Prostate gland (tissue), 2 donors: ENCODE results near the gene SPRED2. TPM values are rescaled to one million over a fixed set of nuclear protein-coding genes. Genes with fewer than 3 reads are reported as not detected.

Experiments
- DNase-seq: peaks from one replicate; pipeline ENCODE4 v3.0.0-alpha.2; 2019; ENCODE audit warnings: low spot score
- H3K27ac ChIP-seq, 2 donors: fragments of 200-600 bp; sonication (generic); 2 replicates each; pipeline ENCODE4 v1.5.1; 2017 to 2019
- H3K27me3 ChIP-seq: fragments of 200-600 bp; sonication (generic); replicated peaks from 2 replicates; pipeline ENCODE4 v1.5.1; 2019; ENCODE audit not compliant: insufficient read depth
- H3K36me3 ChIP-seq, 2 donors: fragments of 200-600 bp; sonication (generic); 1 replicate in 1 of 2; 2 replicates in 1 of 2; pipeline versions ENCODE4 v1.5.1 to v1.8.1; 2017 to 2019
- H3K4me1 ChIP-seq: fragments of 200-600 bp; sonication (generic); replicated peaks from 2 replicates; pipeline ENCODE4 v1.5.1; 2019
- H3K4me3 ChIP-seq, 2 donors: fragments of 200-600 bp; sonication (generic); 2 replicates each; pipeline ENCODE4 v1.5.1; 2017 to 2019
- H3K9me3 ChIP-seq: fragments of 200-600 bp; sonication (generic); 2 replicates; pipeline ENCODE4 v1.5.1; 2017
- CTCF ChIP-seq, 4 experiments: fragments of 200-600 bp in 2 of 4; fragments of 450-650 bp in 2 of 4; sonication (generic) in 2 of 4; IDR thresholded peaks; 1 replicate in 3 of 4; 2 replicates in 1 of 4; pipeline ENCODE4 v1.5.1; 2016 to 2019; ENCODE audit warnings: antibody characterized with exemption in 4 of 4, mild to moderate bottlenecking in 2 of 4, moderate library complexity in 2 of 4
- POLR2A ChIP-seq: fragments of 450-650 bp; IDR thresholded peaks from one replicate; pipeline ENCODE4 v1.6.1; 2016; ENCODE audit warnings: antibody characterized with exemption, mild to moderate bottlenecking
- POLR2AphosphoS5 ChIP-seq: sonication (generic); formaldehyde crosslinking; IDR thresholded peaks from one replicate; pipeline ENCODE4 v1.6.1; 2017; ENCODE audit warnings: antibody characterized with exemption
- WGBS: methylation state at CpG from one replicate; pipeline ENCODE4 v1.1.5; 2018; 5-methylcytosine and 5-hydroxymethylcytosine counted together
- intact Hi-C: fragments of 100-400 bp; cut with DNase I; formaldehyde crosslinking; loops from one replicate; pipeline ENCODE4 v1.14.2; 2022
- total RNA-seq, 2 donors: library from RNA; depleted of rRNA; stranded (reverse); fragments of >200 nt; gene quantifications; one replicate each; pipeline ENCODE4 v1.1.0, GENCODE V29; 2016

The SPRED2 gene
- total RNA-seq, 2 donors from 2014 or later: 23.7 to 27.1 TPM

- Histone ChIP-seq H3K27me3 (no peaks in the 10 kb centered on the region), H3K9me3 (no peaks in the 10 kb centered on the region), H3K27ac (no peak overlapping the region), H3K36me3 (no peaks in the 10 kb centered on the region), H3K4me1 (no peaks in the 10 kb centered on the region), H3K4me3 (no peak overlapping the region)
- 100% methylated on average over 2 of the region's 2 CpGs for WGBS
- intact Hi-C loops: no loop called here
- DNase-seq: no peak
- TF ChIP-seq POLR2A: no peak
- no peak for TF ChIP-seq CTCF (IDR thresholded peaks at IDR 0.05)
- no peak for TF ChIP-seq POLR2AphosphoS5
Observed at GRCh38 chr2:65347913-65348312, 84.5 kb downstream of the SPRED2 start.

GRCh38 chr2:65345631-65346030 lies 86.8 kb downstream of the SPRED2 start:
- intact Hi-C loops: no loop called here
- TF ChIP-seq POLR2AphosphoS5 (no peak), CTCF (IDR thresholded peaks at IDR 0.05) (no peak), POLR2A (no peak)

GRCh38 chr2:65344689-65345088 lies 87.7 kb downstream of the SPRED2 start:
- WGBS: 81% methylated on average over 15 of the region's 15 CpGs
- intact Hi-C loops: no loop called here

More at GRCh38 chr2:65345631-65346030, 86.8 kb downstream of the SPRED2 start:
- Histone ChIP-seq H3K9me3 (no peaks in the 10 kb centered on the region), H3K27me3 (no peaks in the 10 kb centered on the region), H3K36me3 (no peaks in the 10 kb centered on the region), H3K4me3 (no peak overlapping the region), H3K4me1 (no peaks in the 10 kb centered on the region), H3K27ac (no peak overlapping the region)
- DNase-seq: no peak
- WGBS: 92% methylated on average over 3 of the region's 3 CpGs

GRCh38 chr2:65344182-65344581 lies 88.2 kb downstream of the SPRED2 start:
- 72% methylated on average over 4 of the region's 4 CpGs for WGBS
- H3K27me3 ChIP-seq: no peaks in the 10 kb centered on the region
- no peak for DNase-seq
- no peak overlapping the region for H3K27ac ChIP-seq
- no peaks in the 10 kb centered on the region for H3K36me3 ChIP-seq
- H3K4me1 ChIP-seq: no peaks in the 10 kb centered on the region
- H3K4me3 ChIP-seq: no peak overlapping the region
- H3K9me3 ChIP-seq: no peaks in the 10 kb centered on the region
- intact Hi-C loops: no loop called here
- no peak for TF ChIP-seq POLR2A
- no peak for TF ChIP-seq POLR2AphosphoS5
- no peak for TF ChIP-seq CTCF (IDR thresholded peaks at IDR 0.05)

More at GRCh38 chr2:65344689-65345088, 87.7 kb downstream of the SPRED2 start:
- H3K4me3 ChIP-seq: no peak overlapping the region
- no peaks in the 10 kb centered on the region for H3K4me1 ChIP-seq
- DNase-seq: no peak
- H3K27me3 ChIP-seq: no peaks in the 10 kb centered on the region
- TF ChIP-seq CTCF (IDR thresholded peaks at IDR 0.05) (no peak), POLR2AphosphoS5 (no peak), POLR2A (no peak)
- H3K9me3 ChIP-seq: no peaks in the 10 kb centered on the region
- no peak overlapping the region for H3K27ac ChIP-seq
- no peaks in the 10 kb centered on the region for H3K36me3 ChIP-seq

- Histone ChIP-seq H3K9me3 (no peaks in the 10 kb centered on the region), H3K4me3 (no peak overlapping the region), H3K4me1 (no peaks in the 10 kb centered on the region), H3K27me3 (no peaks in the 10 kb centered on the region), H3K27ac (no peak overlapping the region), H3K36me3 (no peaks in the 10 kb centered on the region)
- no peak for TF ChIP-seq POLR2A
- TF ChIP-seq POLR2AphosphoS5: no peak
- no peak for TF ChIP-seq CTCF (IDR thresholded peaks at IDR 0.05)
- intact Hi-C loops: no loop called here
- no peak for DNase-seq
Observed at GRCh38 chr2:65343386-65343785, 89.0 kb downstream of the SPRED2 start.
